Kidney (tissue), 14 donors: ENCODE results near the gene KIF20A. TPM values are rescaled to one million over a fixed set of nuclear protein-coding genes. Genes with fewer than 3 reads are reported as not detected.

Experiments
- DNase-seq, 5 donors: peaks; one replicate each; pipeline ENCODE4 v3.0.0-alpha.2; 2013 to 2020
- FAIRE-seq: peaks from 2 replicates; lab custom pipeline; 2012; peaks lifted over from hg19 to GRCh38; lab: Jason Lieb, UNC
- H3K27ac ChIP-seq, 2 donors: one replicate each; pipeline ENCODE4 v1.7.0; 2013; ENCODE audit warnings: low read depth in 2 of 2, low read length in 2 of 2, inconsistent platforms in 1 of 2
- H3K27me3 ChIP-seq: one replicate; pipeline ENCODE4 v1.7.1; 2013; ENCODE audit warnings: low read length, inconsistent platforms; ENCODE audit not compliant: control insufficient read depth, insufficient read depth
- H3K36me3 ChIP-seq, 3 donors: one replicate each; pipeline versions ENCODE4 v1.7.0 to v1.7.1; 2013; ENCODE audit warnings: low read length in 3 of 3, control low read depth in 1 of 3, inconsistent platforms in 1 of 3; ENCODE audit not compliant: insufficient read depth in 3 of 3, control insufficient read depth in 2 of 3
- H3K4me1 ChIP-seq, 3 donors: one replicate each; pipeline versions ENCODE4 v1.7.0 to v1.7.1; 2013; ENCODE audit warnings: low read length in 3 of 3, inconsistent platforms in 1 of 3, low read depth in 1 of 3; ENCODE audit not compliant: control insufficient read depth in 2 of 3, insufficient read depth in 2 of 3
- H3K4me3 ChIP-seq, 3 donors: one replicate each; pipeline versions ENCODE4 v1.7.0 to v1.8.1; 2013; ENCODE audit warnings: low read length in 3 of 3, control low read depth in 1 of 3, inconsistent platforms in 1 of 3
- H3K9ac ChIP-seq, 3 donors: one replicate each; pipeline versions ENCODE4 v1.7.0 to v1.7.1; 2013; ENCODE audit warnings: low read length in 3 of 3, control low read depth in 1 of 3, inconsistent platforms in 1 of 3
- H3K9me3 ChIP-seq, 3 donors: one replicate each; pipeline versions ENCODE4 v1.7.0 to v1.7.1; 2013; ENCODE audit warnings: low read length in 3 of 3, control low read depth in 1 of 3, inconsistent platforms in 1 of 3; ENCODE audit not compliant: control insufficient read depth in 2 of 3, insufficient read depth in 1 of 3
- CTCF ChIP-seq: IDR thresholded peaks from 3 replicates; pipeline ENCODE4 v1.5.1; 2012; ENCODE audit warnings: mild to moderate bottlenecking, moderate library complexity, borderline replicate concordance; ENCODE audit not compliant: insufficient read depth; ENCODE audit errors: extremely low read depth
- intact Hi-C: fragments of 100-400 bp; cut with DNase I; formaldehyde crosslinking; loops from one replicate; pipeline ENCODE4 v1.11.1; 2022
- polyA plus RNA-seq: library from polyadenylated mRNA; stranded (reverse); fragments of 350-450 nt; fragmentation: Illumina TruSeq; extraction: RNeasy Lipid Tissue Mini Kit (QIAGEN cat#74804); gene quantifications from one replicate; pipeline ENCODE4 v1.2.3, GENCODE V29; 2014; ENCODE audit warnings: low read depth, low replicate concordance; ENCODE audit not compliant: insufficient read depth
- total RNA-seq: library from RNA; stranded (reverse); fragmentation: NEBNext Ultra II Directional; extraction: Animal tissue kit (Norgen Biotek cat#: 25700); gene quantifications from one replicate; pipeline ENCODE4 v1.2.1, GENCODE V29; 2021
- donor health status: control.
- donor health status: control.
- donor health status: control.
- donor health status: control.
- donor health status: control.
- donor health status: DM: yes; HTN: yes; CAD: no.
- donor health status: Normal renal cell carcinoma (clear cell type).

KIF20A gene
- total and polyA plus RNA-seq, 2 donors from 2014 or later: 0.22 to 0.63 TPM

- FAIRE-seq (no peak), DNase-seq (no peak)
- no peak overlapping the region for H3K4me3 ChIP-seq
- H3K36me3 ChIP-seq: peaks cover 7 to 42% (median 37%) of the 10 kb centered on the region in 3 donors
- H3K9ac ChIP-seq: no peak overlapping the region
- no peak overlapping the region for H3K27ac ChIP-seq
- no peaks in the 10 kb centered on the region for H3K9me3 ChIP-seq
- TF ChIP-seq CTCF: no peak
- intact Hi-C loops: no loop called here
- no peaks in the 10 kb centered on the region for H3K4me1 ChIP-seq
- H3K27me3 ChIP-seq: no peaks in the 10 kb centered on the region
These were observed 21.3 kb upstream of the KIF20A start for GRCh38 chr5:138157626-138158025.

GRCh38 chr5:138159666-138160065, 19.2 kb upstream of the KIF20A start:
- Histone ChIP-seq H3K9ac (no peak overlapping the region), H3K9me3 (no peaks in the 10 kb centered on the region), H3K4me1 (no peaks in the 10 kb centered on the region), H3K4me3 (no peak overlapping the region), H3K27me3 (no peaks in the 10 kb centered on the region), H3K36me3 (peaks cover 14 to 62% (median 55%) of the 10 kb centered on the region in 3 donors), H3K27ac (no peak overlapping the region)
- TF ChIP-seq CTCF: no peak
- FAIRE-seq (no peak), DNase-seq (no peak)
- intact Hi-C loops: no loop called here

GRCh38 chr5:138160706-138161105, 18.2 kb upstream of the KIF20A start:
- FAIRE-seq: no peak
- TF ChIP-seq CTCF: no peak
- no peaks in the 10 kb centered on the region for H3K27me3 ChIP-seq
- no peak overlapping the region for H3K9ac ChIP-seq
- no peaks in the 10 kb centered on the region for H3K9me3 ChIP-seq
- intact Hi-C loops: no loop called here
- H3K27ac ChIP-seq: no peak overlapping the region
- H3K4me3 ChIP-seq: no peak overlapping the region
- no peaks in the 10 kb centered on the region for H3K4me1 ChIP-seq
- peaks cover 19 to 72% (median 65%) of the 10 kb centered on the region in 3 donors for H3K36me3 ChIP-seq
- DNase-seq: no peak

- no peaks in the 10 kb centered on the region for H3K27me3 ChIP-seq
- TF ChIP-seq CTCF: no peak
- H3K36me3 ChIP-seq: peaks cover 29 to 93% (median 69%) of the 10 kb centered on the region in 3 donors
- DNase-seq (no peak), FAIRE-seq (no peak)
- H3K4me3 ChIP-seq: no peak overlapping the region
- H3K9ac ChIP-seq: no peak overlapping the region
- intact Hi-C loops: no loop called here
- H3K9me3 ChIP-seq: no peaks in the 10 kb centered on the region
- H3K27ac ChIP-seq: no peak overlapping the region
- H3K4me1 ChIP-seq: no peaks in the 10 kb centered on the region
These were observed 15.2 kb upstream of the KIF20A start for GRCh38 chr5:138163721-138164120.
